Liver (tissue), 9 donors: ENCODE results near the gene LSM3. TPM values are rescaled to one million over a fixed set of nuclear protein-coding genes. Genes with fewer than 3 reads are reported as not detected.

Experiments
- DNase-seq: peaks from one replicate; pipeline ENCODE4 v3.0.0-alpha.2; 2017; ENCODE audit warnings: low spot score
- H3K27ac ChIP-seq, 2 donors: one replicate each; pipeline ENCODE4 v1.7.0; 2013; ENCODE audit warnings: inconsistent platforms in 2 of 2, low read length in 2 of 2, control low read depth in 1 of 2, low read depth in 1 of 2, mild to moderate bottlenecking in 1 of 2
- H3K27me3 ChIP-seq, 4 donors: one replicate each; pipeline versions ENCODE4 v1.6.1 to v1.7.0; 2013; ENCODE audit warnings: low read length in 3 of 4, inconsistent platforms in 1 of 4, mild to moderate bottlenecking in 1 of 4, moderate library complexity in 1 of 4; ENCODE audit not compliant: control insufficient read depth in 4 of 4, insufficient read depth in 4 of 4
- H3K36me3 ChIP-seq, 4 donors: one replicate each; pipeline versions ENCODE4 v1.6.1 to v1.7.0; 2013; ENCODE audit warnings: low read length in 3 of 4, mild to moderate bottlenecking in 3 of 4, low read depth in 1 of 4, moderate library complexity in 1 of 4; ENCODE audit not compliant: control insufficient read depth in 4 of 4, insufficient read depth in 3 of 4
- H3K4me1 ChIP-seq, 4 donors: one replicate each; pipeline versions ENCODE4 v1.6.1 to v1.7.0; 2013; ENCODE audit warnings: low read length in 3 of 4, mild to moderate bottlenecking in 3 of 4, moderate library complexity in 1 of 4; ENCODE audit not compliant: control insufficient read depth in 4 of 4, insufficient read depth in 4 of 4
- H3K4me3 ChIP-seq, 3 donors: one replicate each; pipeline versions ENCODE4 v1.6.1 to v1.7.0; 2013; ENCODE audit warnings: low read length in 3 of 3, control low read depth in 1 of 3, low read depth in 1 of 3, mild to moderate bottlenecking in 1 of 3
- H3K9ac ChIP-seq, 2 donors: one replicate each; pipeline ENCODE4 v1.7.0; 2013; ENCODE audit warnings: low read length in 2 of 2, mild to moderate bottlenecking in 2 of 2, moderate library complexity in 2 of 2, control low read depth in 1 of 2, low read depth in 1 of 2
- H3K9me3 ChIP-seq, 4 donors: one replicate each; pipeline versions ENCODE4 v1.6.1 to v1.7.0; 2013; ENCODE audit warnings: low read length in 3 of 4; ENCODE audit not compliant: control insufficient read depth in 4 of 4
- ATF3 ChIP-seq: IDR thresholded peaks from 2 replicates; pipeline ENCODE4 v1.6.1; 2016; ENCODE audit warnings: antibody characterized with exemption
- CTCF ChIP-seq: fragments of 150-350 bp; IDR thresholded peaks from 2 replicates; pipeline ENCODE4 v1.5.1; 2017; ENCODE audit warnings: improper control_type of control experiment, low read depth, low read length; ENCODE audit not compliant: missing input control
- EGR1 ChIP-seq, 2 donors: IDR thresholded peaks; 2 replicates each; pipeline ENCODE4 v1.6.1; 2016 to 2018; ENCODE audit warnings: antibody characterized with exemption in 2 of 2, low read depth in 2 of 2
- FOXA1 ChIP-seq: IDR thresholded peaks from 2 replicates; pipeline ENCODE4 v1.6.1; 2016; ENCODE audit warnings: antibody characterized with exemption
- FOXA2 ChIP-seq: IDR thresholded peaks from 2 replicates; pipeline ENCODE4 v1.6.1; 2016; ENCODE audit warnings: antibody characterized with exemption
- GABPA ChIP-seq, 2 donors: IDR thresholded peaks in 1 of 2; conservative IDR thresholded peaks in 1 of 2; 2 replicates each; pipeline ENCODE4 v1.6.1; 2016; ENCODE audit warnings: antibody characterized with exemption in 2 of 2, mild to moderate bottlenecking in 1 of 2, moderate library complexity in 1 of 2
- HNF4A ChIP-seq, 2 donors: conservative IDR thresholded peaks; 2 replicates each; pipeline ENCODE4 v1.6.1; 2016; ENCODE audit warnings: antibody characterized with exemption in 2 of 2, mild to moderate bottlenecking in 2 of 2
- HNF4G ChIP-seq: IDR thresholded peaks from 2 replicates; pipeline ENCODE4 v1.6.1; 2016; ENCODE audit warnings: antibody characterized with exemption
- JUND ChIP-seq, 2 donors: IDR thresholded peaks; 2 replicates each; pipeline ENCODE4 v1.6.1; 2016; ENCODE audit warnings: antibody characterized with exemption in 2 of 2
- MAX ChIP-seq: IDR thresholded peaks from 2 replicates; pipeline ENCODE4 v1.6.1; 2016; ENCODE audit warnings: antibody characterized with exemption
- RAD21 ChIP-seq, 2 donors: IDR thresholded peaks; 2 replicates each; pipeline ENCODE4 v1.6.1; 2016; ENCODE audit warnings: antibody characterized with exemption in 2 of 2, mild to moderate bottlenecking in 2 of 2
- REST ChIP-seq: IDR thresholded peaks from 2 replicates; pipeline ENCODE4 v1.6.1; 2016; ENCODE audit warnings: antibody characterized with exemption, mild to moderate bottlenecking
- RXRA ChIP-seq, 2 donors: IDR thresholded peaks; 2 replicates each; pipeline ENCODE4 v1.6.1; 2017 to 2018; ENCODE audit warnings: antibody characterized with exemption in 2 of 2, mild to moderate bottlenecking in 1 of 2
- SP1 ChIP-seq: IDR thresholded peaks from 2 replicates; pipeline ENCODE4 v1.6.1; 2018; ENCODE audit warnings: antibody characterized with exemption, mild to moderate bottlenecking
- TAF1 ChIP-seq: conservative IDR thresholded peaks from 2 replicates; pipeline ENCODE4 v1.6.1; 2016; ENCODE audit warnings: antibody characterized with exemption, mild to moderate bottlenecking
- YY1 ChIP-seq: IDR thresholded peaks from 2 replicates; pipeline ENCODE4 v1.6.1; 2016; ENCODE audit warnings: antibody characterized with exemption, mild to moderate bottlenecking
- ZBTB33 ChIP-seq: IDR thresholded peaks from 2 replicates; pipeline ENCODE4 v1.6.1; 2016; ENCODE audit warnings: antibody characterized with exemption
- WGBS: extraction: QIAGEN DNeasy Blood & Tissue Kit; methylation state at CpG from one replicate; pipeline ENCODE4 v1.1.7; 2013; 5-methylcytosine and 5-hydroxymethylcytosine counted together
- polyA plus RNA-seq, 2 donors: library from polyadenylated mRNA; stranded (reverse) in 1 of 2; unstranded in 1 of 2; fragments of 200-250 nt in 1 of 2; fragments of >200 nt in 1 of 2; fragmentation: Nextera tagmentation in 1 of 2; extraction: Ambion mirVana in 1 of 2; gene quantifications; one replicate each; pipeline versions ENCODE4 v1.2.1 to v1.2.3, GENCODE V29; 2013 to 2015
- total RNA-seq, 2 donors: library from RNA; depleted of rRNA; stranded (reverse); fragments of >200 nt; gene quantifications; one replicate each; pipeline ENCODE4 v1.2.3, GENCODE V29; 2014
- donor health status: healthy.
- donor health status: healthy.
- donor health status: healthy.
- donor health status: healthy.
- donor health status: healthy.

LSM3 gene
- total and polyA plus RNA-seq, 4 donors, result 3.7 to 17.0 (median 5.0) TPM

- no peak for TF ChIP-seq ATF3
- TF ChIP-seq HNF4A (conservative IDR thresholded peaks at IDR 0.05), result no peak
These were observed 34.6 kb downstream of the LSM3 start (continued) for GRCh38 chr3:14213066-14213774.

- Histone ChIP-seq H3K4me1 (no peaks in the 10 kb centered on the region), H3K27me3 (no peaks in the 10 kb centered on the region), H3K27ac (no peak overlapping the region), H3K36me3 (no peaks in the 10 kb centered on the region), H3K9ac (no peak overlapping the region), H3K9me3 (no peaks in the 10 kb centered on the region), H3K4me3 (no peak overlapping the region)
- no peak for TF ChIP-seq JUND (IDR thresholded peaks at IDR 0.05)
- TF ChIP-seq TAF1, result no peak
- no peak for TF ChIP-seq GABPA (IDR thresholded peaks at IDR 0.05 in 1 of 2, conservative IDR thresholded peaks at IDR 0.05 in 1 of 2)
- no peak for TF ChIP-seq CTCF
- TF ChIP-seq YY1, result no peak
- no peak for TF ChIP-seq FOXA2
- no peak for TF ChIP-seq ATF3
- TF ChIP-seq MAX, result no peak
- TF ChIP-seq HNF4G, result no peak
- no peak for TF ChIP-seq FOXA1
- no peak for TF ChIP-seq RAD21 (IDR thresholded peaks at IDR 0.05)
- no peak for TF ChIP-seq REST
- TF ChIP-seq HNF4A (conservative IDR thresholded peaks at IDR 0.05), result no peak
- TF ChIP-seq RXRA (IDR thresholded peaks at IDR 0.05), result no peak
- no peak for TF ChIP-seq EGR1 (IDR thresholded peaks at IDR 0.05; ENCODE audit: low read depth in 2 of 2)
- TF ChIP-seq ZBTB33, result no peak
- no peak for TF ChIP-seq SP1
- 91% methylated on average over 4 of the region's 4 CpGs for WGBS
- no peak for DNase-seq
These were observed 36.1 kb downstream of the LSM3 start for GRCh38 chr3:14214764-14215163.
